OCI-LY1 (cell line): ENCODE data around the gene TLR8.

Experiments used
- CTCF ChIP-seq: fragments of 200-600 bp; sonication (generic), shearing (Covaris generic); IDR thresholded peaks from 2 replicates; pipeline ENCODE4 v1.5.1; 2017; ENCODE audit warnings: mild to moderate bottlenecking, antibody characterized with exemption, low read length, moderate library complexity, mixed read lengths
- EZH2 ChIP-seq: fragments of 200-600 bp; sonication (generic), shearing (Covaris generic); IDR thresholded peaks from 2 replicates; pipeline ENCODE4 v1.8.0; 2017; ENCODE audit warnings: borderline replicate concordance, mixed run types, mild to moderate bottlenecking, antibody characterized with exemption, low read length, moderate library complexity, mixed read lengths

GRCh38 chrX:12878536-12878935 is 27.9 kb upstream of the TLR8 start:
- no peak for TF ChIP-seq EZH2
- TF ChIP-seq CTCF: no peak
